ENCODE data around the gene IL17REL.

DNA sequence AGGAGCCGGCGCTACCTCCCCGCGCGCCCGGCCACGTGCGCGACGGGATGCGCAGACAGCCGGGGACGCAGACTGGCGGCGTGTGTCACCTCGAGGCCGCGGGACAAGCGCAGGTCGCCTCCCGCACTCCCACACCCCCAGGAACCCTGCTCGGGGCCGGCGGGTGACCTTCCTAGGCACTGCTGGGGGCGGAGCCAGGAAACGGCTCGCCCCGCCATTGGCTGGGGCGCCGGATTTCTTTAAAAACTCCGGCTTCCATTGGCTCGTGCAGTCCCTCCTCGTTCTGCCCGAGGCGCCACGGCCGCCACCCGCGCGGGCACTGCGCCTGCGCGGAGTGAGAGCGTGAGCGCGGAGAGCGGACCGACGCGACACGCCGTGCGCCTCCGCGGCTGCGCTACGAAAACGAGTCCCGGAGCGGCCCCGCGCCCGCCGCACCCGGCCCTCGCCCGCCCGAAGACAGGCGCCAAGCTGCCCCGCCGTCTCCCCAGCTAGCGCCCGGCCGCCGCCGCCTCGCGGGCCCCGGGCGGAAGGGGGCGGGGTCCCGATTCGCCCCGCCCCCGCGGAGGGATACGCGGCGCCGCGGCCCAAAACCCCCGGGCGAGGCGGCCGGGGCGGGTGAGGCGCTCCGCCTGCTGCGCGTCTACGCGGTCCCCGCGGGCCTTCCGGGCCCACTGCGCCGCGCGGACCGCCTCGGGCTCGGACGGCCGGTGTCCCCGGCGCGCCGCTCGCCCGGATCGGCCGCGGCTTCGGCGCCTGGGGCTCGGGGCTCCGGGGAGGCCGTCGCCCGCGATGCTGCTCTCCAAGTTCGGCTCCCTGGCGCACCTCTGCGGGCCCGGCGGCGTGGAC is 52.2 kb downstream of the IL17REL start, which contains the start of gene PIM3:
- TF ChIP-seq, protein P1, sequence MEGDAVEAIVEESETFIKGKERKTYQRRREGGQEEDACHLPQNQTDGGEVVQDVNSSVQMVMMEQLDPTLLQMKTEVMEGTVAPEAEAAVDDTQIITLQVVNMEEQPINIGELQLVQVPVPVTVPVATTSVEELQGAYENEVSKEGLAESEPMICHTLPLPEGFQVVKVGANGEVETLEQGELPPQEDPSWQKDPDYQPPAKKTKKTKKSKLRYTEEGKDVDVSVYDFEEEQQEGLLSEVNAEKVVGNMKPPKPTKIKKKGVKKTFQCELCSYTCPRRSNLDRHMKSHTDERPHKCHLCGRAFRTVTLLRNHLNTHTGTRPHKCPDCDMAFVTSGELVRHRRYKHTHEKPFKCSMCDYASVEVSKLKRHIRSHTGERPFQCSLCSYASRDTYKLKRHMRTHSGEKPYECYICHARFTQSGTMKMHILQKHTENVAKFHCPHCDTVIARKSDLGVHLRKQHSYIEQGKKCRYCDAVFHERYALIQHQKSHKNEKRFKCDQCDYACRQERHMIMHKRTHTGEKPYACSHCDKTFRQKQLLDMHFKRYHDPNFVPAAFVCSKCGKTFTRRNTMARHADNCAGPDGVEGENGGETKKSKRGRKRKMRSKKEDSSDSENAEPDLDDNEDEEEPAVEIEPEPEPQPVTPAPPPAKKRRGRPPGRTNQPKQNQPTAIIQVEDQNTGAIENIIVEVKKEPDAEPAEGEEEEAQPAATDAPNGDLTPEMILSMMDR (IDR thresholded peaks at IDR 0.05): no peak
- TF ChIP-seq POLR2A (IDR thresholded peaks at IDR 0.05) (peak; percentile 93), POLR2AphosphoS5 (IDR thresholded peaks at IDR 0.05) (peak; percentile 83)
